Measurements from ENCODE around the gene CCND2. TPM values are rescaled to one million over a fixed set of nuclear protein-coding genes. Genes with fewer than 3 reads are reported as not detected.

CCND2 gene
- polyA plus RNA-seq, 1 donor from 2014 or later = 16.9 TPM

- H3K36me3 ChIP-seq (ENCODE audit: insufficient read depth, low read length) = no peaks in the 10 kb centered on the region
- H3K27me3 ChIP-seq (ENCODE audit: insufficient read depth, low read depth, low read length) = no peaks in the 10 kb centered on the region
- no peak overlapping the region for H3K4me2 ChIP-seq (ENCODE audit: low read length)
- H3F3A ChIP-seq (ENCODE audit: insufficient read depth, low read length, poor library complexity, severe bottlenecking) = no peaks in the 10 kb centered on the region
- no peaks in the 10 kb centered on the region for H3K9me2 ChIP-seq (ENCODE audit: insufficient read depth, low read length)
- H3K9me3 ChIP-seq (ENCODE audit: low read length) = no peaks in the 10 kb centered on the region
- no peaks in the 10 kb centered on the region for H3K79me2 ChIP-seq (replicated peaks; ENCODE audit: insufficient read depth, low read length)
- H4K20me1 ChIP-seq (ENCODE audit: insufficient read depth) = no peaks in the 10 kb centered on the region
- TF ChIP-seq REST (IDR thresholded peaks at IDR 0.05; ENCODE audit: borderline replicate concordance) (no peak), RAD21 (conservative IDR thresholded peaks at IDR 0.05) (no peak), POLR2AphosphoS5 (IDR thresholded peaks at IDR 0.05) (no peak), SMC3 (conservative IDR thresholded peaks at IDR 0.05; ENCODE audit: poor library complexity) (no peak), EP300 (conservative IDR thresholded peaks at IDR 0.05; ENCODE audit: poor library complexity, severe bottlenecking) (no peak)
- H3K4me3 ChIP-seq (ENCODE audit: low read length) = no peak overlapping the region
- no peak overlapping the region for H3K9ac ChIP-seq (ENCODE audit: low read length)
- no peak overlapping the region for H2AFZ ChIP-seq (ENCODE audit: low read depth, low read length)
- H3K27ac ChIP-seq (ENCODE audit: low read length) = no peak overlapping the region
These were observed 48.0 kb upstream of the CCND2 start for GRCh38 chr12:4225571-4225970.

GRCh38 chr12:4227046-4227445 is 46.5 kb upstream of the CCND2 start:
- Histone ChIP-seq H3K9me3 (ENCODE audit: low read length) (no peaks in the 10 kb centered on the region), H3K36me3 (ENCODE audit: insufficient read depth, low read length) (no peaks in the 10 kb centered on the region), H2AFZ (ENCODE audit: low read depth, low read length) (no peak overlapping the region), H3K9ac (ENCODE audit: low read length) (no peak overlapping the region), H3K27ac (ENCODE audit: low read length) (no peak overlapping the region), H3K27me3 (ENCODE audit: insufficient read depth, low read depth, low read length) (no peaks in the 10 kb centered on the region), H4K20me1 (ENCODE audit: insufficient read depth) (no peaks in the 10 kb centered on the region), H3K79me2 (replicated peaks; ENCODE audit: insufficient read depth, low read length) (no peaks in the 10 kb centered on the region), H3F3A (ENCODE audit: insufficient read depth, low read length, poor library complexity, severe bottlenecking) (no peaks in the 10 kb centered on the region), H3K4me3 (ENCODE audit: low read length) (no peak overlapping the region), H3K4me2 (ENCODE audit: low read length) (no peak overlapping the region), H3K9me2 (ENCODE audit: insufficient read depth, low read length) (no peaks in the 10 kb centered on the region)
- TF ChIP-seq POLR2AphosphoS5 (IDR thresholded peaks at IDR 0.05) (no peak), SMC3 (conservative IDR thresholded peaks at IDR 0.05; ENCODE audit: poor library complexity) (no peak), RAD21 (conservative IDR thresholded peaks at IDR 0.05) (no peak), REST (IDR thresholded peaks at IDR 0.05; ENCODE audit: borderline replicate concordance) (no peak), EP300 (conservative IDR thresholded peaks at IDR 0.05; ENCODE audit: poor library complexity, severe bottlenecking) (no peak)

GRCh38 chr12:4228122-4228580 is 45.4 kb upstream of the CCND2 start:
- Histone ChIP-seq H3K9ac (ENCODE audit: low read length) (no peak overlapping the region), H3K9me2 (ENCODE audit: insufficient read depth, low read length) (no peaks in the 10 kb centered on the region), H4K20me1 (ENCODE audit: insufficient read depth) (no peaks in the 10 kb centered on the region), H3K4me3 (ENCODE audit: low read length) (no peak overlapping the region), H3K27ac (ENCODE audit: low read length) (no peak overlapping the region), H3F3A (ENCODE audit: insufficient read depth, low read length, poor library complexity, severe bottlenecking) (no peaks in the 10 kb centered on the region), H3K4me2 (ENCODE audit: low read length) (no peak overlapping the region), H2AFZ (ENCODE audit: low read depth, low read length) (no peak overlapping the region), H3K79me2 (replicated peaks; ENCODE audit: insufficient read depth, low read length) (no peaks in the 10 kb centered on the region), H3K27me3 (ENCODE audit: insufficient read depth, low read depth, low read length) (no peaks in the 10 kb centered on the region), H3K36me3 (ENCODE audit: insufficient read depth, low read length) (no peaks in the 10 kb centered on the region), H3K9me3 (ENCODE audit: low read length) (no peaks in the 10 kb centered on the region)
- TF ChIP-seq REST (IDR thresholded peaks at IDR 0.05; ENCODE audit: borderline replicate concordance) (no peak), POLR2AphosphoS5 (IDR thresholded peaks at IDR 0.05) (no peak), EZH2 (IDR thresholded peaks at IDR 0.05; ENCODE audit: borderline replicate concordance, insufficient read depth, low read length, poor library complexity, severe bottlenecking) (no peak)

All from neural cell (in vitro differentiated cells).